A204.1 (cell line): Measurements from ENCODE around the gene NAP1L1.

Experiments used
- FAIRE-seq: peaks from 2 replicates; lab custom pipeline; 2012; peaks lifted over from hg19 to GRCh38; lab: Jason Lieb, UNC

The NAP1L1 gene, protein sequence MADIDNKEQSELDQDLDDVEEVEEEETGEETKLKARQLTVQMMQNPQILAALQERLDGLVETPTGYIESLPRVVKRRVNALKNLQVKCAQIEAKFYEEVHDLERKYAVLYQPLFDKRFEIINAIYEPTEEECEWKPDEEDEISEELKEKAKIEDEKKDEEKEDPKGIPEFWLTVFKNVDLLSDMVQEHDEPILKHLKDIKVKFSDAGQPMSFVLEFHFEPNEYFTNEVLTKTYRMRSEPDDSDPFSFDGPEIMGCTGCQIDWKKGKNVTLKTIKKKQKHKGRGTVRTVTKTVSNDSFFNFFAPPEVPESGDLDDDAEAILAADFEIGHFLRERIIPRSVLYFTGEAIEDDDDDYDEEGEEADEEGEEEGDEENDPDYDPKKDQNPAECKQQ

DNA sequence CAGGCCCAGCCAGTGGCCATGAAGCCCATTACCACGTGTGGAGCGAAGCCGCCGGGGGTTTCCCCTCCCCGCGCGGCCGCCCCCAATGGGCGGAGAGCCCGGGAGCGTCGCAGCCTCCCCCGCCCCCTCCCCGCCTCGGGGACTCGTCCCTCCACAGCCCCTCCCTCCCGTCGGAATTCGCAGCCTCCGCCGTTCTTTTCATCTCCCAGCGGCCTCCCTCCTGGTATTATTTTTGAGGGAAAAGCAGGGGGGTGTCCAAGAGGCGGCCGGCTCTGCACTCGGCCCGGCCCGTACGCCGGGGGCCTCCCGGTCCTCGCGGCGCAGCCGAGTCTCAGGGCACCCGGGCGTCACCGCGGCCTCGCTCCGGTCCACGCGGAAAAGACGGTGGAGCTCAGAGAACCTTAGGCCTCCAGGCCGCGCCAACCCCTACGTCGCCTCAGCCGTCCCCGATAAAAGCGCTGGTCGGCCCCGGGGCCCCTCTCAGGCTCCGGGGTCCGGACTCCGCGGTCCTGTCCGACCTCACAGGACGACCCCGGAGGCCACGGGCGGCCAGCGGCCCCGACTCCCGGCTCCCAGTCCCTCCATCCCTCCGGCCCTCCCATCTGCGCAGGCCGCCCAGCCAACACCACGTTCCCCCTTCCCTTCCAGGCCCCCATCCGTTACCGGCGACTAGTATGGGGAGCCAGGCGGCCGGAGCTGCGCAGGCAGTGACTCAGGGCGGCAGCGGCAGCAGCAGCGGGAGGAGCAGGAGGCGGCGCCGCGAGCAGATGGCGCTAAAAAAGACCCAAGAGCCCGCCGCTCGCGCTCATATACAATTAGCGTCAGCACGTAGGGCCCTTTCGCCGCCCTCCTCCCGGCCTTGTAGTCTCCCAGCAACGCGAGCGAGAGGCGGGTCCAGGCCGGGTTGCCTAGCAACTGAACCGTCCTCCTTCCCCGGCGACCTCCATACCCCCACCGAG lies at the start of gene NAP1L1:
TSS of gene NAP1L1 (minus strand) at position 782 of the 959 bp plus-strand sequence. CDS start 10,466 bp downstream, outside the sequence.
- FAIRE-seq = peak; percentile 16

- FAIRE-seq = no peak
Measured at GRCh38 chr12:76127588-76127987, 43.1 kb upstream of the NAP1L1 start.

GRCh38 chr12:76124456-76124855 lies 40.0 kb upstream of the NAP1L1 start:
- no peak for FAIRE-seq

DNA sequence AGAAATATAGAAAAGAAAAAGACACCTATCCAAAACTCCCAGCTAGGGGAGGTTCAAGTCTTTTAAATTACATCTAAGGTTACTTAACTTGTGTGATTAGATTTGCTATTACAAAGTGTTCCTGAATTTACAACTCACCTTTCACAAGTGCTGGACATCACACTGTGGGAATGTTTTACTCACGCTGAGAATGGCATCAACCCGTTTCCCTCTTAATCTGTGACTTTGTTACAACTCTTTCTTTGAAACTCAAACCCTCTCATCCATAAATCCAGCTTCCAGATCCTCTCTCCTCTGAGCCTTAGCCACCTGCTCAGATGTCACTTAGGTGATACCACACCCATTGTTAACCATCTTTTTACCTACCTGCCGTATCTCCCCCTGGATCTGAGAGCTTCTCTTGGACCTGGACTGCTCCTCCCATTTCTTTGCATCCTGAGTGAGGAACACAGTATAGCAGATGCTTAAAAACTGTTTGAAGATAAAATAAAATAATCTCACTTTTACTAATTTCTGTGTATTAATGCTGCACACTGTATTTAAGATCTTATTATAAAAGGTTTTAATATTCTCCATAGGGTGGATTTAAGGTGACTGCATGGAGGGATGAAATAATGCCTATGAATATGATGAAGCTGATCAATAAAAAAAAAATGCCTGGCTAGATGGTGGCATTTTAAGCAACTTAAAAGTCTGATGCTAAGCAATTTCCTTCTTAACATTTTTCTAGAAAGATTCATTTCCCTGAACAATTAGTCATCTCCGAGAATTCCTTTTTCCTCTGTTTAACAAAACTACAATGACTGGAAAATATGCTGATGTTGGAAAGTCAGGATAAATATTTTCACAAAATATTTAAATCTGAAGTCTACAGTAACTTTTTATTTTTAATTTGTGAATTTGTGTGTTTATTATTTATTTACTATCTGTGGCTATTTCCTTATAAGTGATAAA lies 39.1 kb upstream of the NAP1L1 start:
- peak; percentile 43 for FAIRE-seq

GRCh38 chr12:76119887-76120286 lies 35.4 kb upstream of the NAP1L1 start:
- FAIRE-seq = no peak

- no peak for FAIRE-seq
Measured at GRCh38 chr12:76117751-76118150, 33.3 kb upstream of the NAP1L1 start.

DNA sequence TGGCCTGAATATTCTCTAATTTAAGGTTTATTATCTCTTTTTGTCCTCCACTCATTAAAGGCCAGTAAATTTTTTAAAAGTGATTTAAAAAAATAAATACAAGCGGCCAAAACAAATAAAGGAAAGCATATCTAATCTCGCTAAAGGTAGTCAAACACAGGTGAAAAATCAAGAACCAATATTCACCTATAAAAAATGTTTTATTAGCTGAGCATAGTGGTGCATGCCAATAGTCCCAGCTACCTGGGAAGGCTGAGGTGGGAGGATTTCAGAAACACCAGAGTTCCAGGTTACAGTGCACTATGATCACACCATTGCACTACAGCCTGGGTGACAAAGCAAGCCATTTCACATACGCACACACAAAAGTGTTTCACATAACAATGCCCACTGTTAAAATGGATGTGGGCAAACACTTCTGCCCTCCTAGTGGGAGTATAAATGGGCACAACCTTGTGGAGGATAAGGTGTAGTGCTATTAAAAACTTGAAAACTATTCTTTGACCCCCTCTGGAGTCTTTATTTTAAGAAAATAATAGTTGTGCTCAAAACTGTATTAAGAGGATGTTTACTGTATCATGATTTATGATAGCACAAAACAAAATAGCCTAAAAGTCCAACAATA lies 32.7 kb upstream of the NAP1L1 start:
- FAIRE-seq = no peak

DNA sequence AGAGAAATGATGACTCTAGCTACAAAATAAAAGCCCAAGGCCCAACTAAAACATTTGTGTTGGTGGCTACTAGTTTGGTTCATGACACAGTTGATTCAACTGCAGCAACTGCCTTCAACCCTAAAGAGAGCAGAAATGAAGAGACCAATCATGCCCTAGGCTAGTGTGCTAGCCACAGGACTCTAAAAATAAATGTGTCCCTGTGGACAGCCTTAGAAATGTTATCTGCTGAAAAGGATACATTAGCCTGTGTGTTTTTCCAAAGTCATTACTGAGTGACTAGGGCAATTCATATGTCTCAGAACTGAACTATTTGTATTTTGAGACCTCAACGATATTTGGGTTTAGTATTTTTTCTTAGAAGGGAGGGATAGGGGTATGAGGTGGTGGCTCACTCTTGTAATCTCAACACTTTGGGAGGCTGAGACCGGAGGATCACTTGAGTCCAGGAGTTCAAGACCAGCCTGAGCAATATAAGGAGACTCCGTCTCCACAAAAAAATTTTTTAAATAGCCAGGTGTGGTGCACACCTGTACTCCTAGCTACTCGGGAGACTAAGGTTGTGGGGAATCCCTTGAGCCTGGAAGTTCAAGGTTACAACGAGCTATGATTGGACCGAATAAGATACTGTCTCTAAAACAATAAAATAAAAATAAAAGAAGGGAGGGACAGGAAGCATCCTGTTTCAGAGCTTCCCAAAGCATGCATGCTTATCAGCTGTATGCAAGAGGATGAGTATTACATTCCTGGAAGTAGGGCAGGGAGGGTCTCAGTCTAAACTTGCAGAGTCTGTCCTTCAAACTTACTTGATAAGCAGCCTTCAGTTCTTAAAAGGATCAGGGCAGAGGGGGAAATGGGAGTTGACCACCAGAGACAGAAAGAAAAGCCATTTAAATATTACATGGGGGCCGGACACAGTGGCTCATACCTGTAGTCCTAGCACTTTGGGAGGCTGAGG lies 29.6 kb upstream of the NAP1L1 start:
- no peak for FAIRE-seq

GRCh38 chr12:76111209-76111749 lies 26.8 kb upstream of the NAP1L1 start:
- FAIRE-seq = no peak

DNA sequence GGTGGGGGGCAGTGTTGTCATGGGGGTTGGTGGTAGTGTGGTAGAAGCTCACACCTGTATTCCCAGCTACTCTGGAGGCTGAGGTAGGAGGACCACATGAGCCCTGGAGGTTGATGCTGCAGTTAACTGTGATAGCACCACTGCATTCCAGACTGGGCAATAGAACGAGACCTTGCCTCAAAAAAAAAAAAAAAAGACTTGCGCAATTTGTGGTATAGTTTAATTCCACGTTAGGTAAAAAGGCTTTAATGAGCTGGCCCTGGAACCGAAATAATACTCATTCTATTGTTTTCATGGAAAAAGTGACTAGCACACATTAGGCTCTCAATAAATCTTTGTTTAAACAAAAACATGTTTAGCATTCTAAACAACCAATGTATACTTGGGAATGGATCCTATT lies 25.4 kb upstream of the NAP1L1 start:
- FAIRE-seq = no peak

- FAIRE-seq = no peak
Measured at GRCh38 chr12:76108356-76108755, 23.9 kb upstream of the NAP1L1 start.

- FAIRE-seq = no peak
Measured at GRCh38 chr12:76106631-76107030, 22.1 kb upstream of the NAP1L1 start.

GRCh38 chr12:76103958-76104357 lies 19.5 kb upstream of the NAP1L1 start:
- FAIRE-seq = no peak

- FAIRE-seq = no peak
Measured at GRCh38 chr12:76101739-76102385, 17.4 kb upstream of the NAP1L1 start.

GRCh38 chr12:76096079-76096646 lies 11.7 kb upstream of the NAP1L1 start:
- no peak for FAIRE-seq

- FAIRE-seq = no peak
Measured at GRCh38 chr12:76094754-76095153, 10.3 kb upstream of the NAP1L1 start.

DNA sequence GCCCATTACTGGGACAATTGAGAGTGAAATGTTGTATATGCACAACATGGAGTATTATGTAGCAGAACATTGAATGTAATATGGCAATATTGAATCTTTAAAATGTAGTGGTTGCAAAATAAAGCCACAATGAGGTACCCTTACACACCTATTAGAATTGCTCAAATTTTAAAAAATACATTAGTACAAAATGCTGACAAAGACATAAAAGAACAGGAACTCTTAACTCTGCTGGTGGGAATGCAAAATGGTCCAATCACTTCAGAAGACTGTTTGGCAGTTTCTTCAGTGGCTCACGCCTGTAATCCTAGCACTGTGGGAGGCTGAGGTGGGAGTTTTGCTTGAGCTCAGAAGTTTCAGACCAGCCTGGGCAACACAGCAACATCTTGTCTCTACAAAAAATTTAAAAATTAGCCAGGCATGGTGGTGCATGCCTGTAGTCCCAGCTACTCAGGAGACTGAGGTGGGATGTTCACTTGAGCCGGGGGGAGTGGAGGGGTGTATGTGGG lies 6.8 kb upstream of the NAP1L1 start:
- no peak for FAIRE-seq

- peak; percentile 53 for FAIRE-seq
Measured at GRCh38 chr12:76085520-76085868, 1.0 kb upstream of the NAP1L1 start.
